Ishikawa (cell line): ENCODE results near the gene SLC39A10.

ENCODE experiments used
- CEBPB ChIP-seq: IDR thresholded peaks from 2 replicates; pipeline ENCODE4 v1.6.1; 2012
- FOXM1 ChIP-seq: IDR thresholded peaks from 2 replicates; pipeline ENCODE4 v1.6.1; 2012; ENCODE audit warnings: low read depth, borderline replicate concordance
- RAD21 ChIP-seq: IDR thresholded peaks from 2 replicates; pipeline ENCODE4 v1.6.1; 2012; ENCODE audit warnings: low read depth
- TAF1 ChIP-seq: IDR thresholded peaks from 2 replicates; pipeline ENCODE4 v1.6.1; 2012; ENCODE audit warnings: low read depth, mild to moderate bottlenecking
- TEAD4 ChIP-seq: IDR thresholded peaks from 2 replicates; pipeline ENCODE4 v1.6.1; 2012
- TF ChIP-seq, protein P1 (sequence below): IDR thresholded peaks from 2 replicates; pipeline ENCODE4 v1.6.1; 2012; ENCODE audit warnings: low read depth, mild to moderate bottlenecking

DNA sequence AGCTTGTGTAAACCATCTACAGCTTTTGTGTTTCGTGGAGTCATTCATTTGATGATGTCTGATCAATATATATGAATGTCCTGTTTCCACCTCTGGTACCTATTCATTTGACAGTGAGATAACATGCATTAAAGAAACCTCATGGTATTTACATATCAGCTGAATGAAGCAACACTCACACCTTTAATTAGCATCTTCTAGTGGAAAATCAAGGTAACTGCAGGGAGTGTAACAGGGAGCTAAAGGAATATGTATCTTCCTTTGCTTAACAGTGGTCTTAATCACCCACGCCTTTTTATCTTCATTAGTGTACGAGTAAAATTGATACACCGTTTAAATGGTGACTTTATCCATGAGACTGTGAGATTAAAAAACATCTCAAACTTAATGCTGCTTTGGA, 15.6 kb downstream of the SLC39A10 start:
- TF ChIP-seq TEAD4 (no peak), RAD21 (peak; percentile 28; the same call in 1 of the 2 replicates), FOXM1 (no peak), CEBPB (no peak), TAF1 (no peak)
- TF ChIP-seq, protein P1, sequence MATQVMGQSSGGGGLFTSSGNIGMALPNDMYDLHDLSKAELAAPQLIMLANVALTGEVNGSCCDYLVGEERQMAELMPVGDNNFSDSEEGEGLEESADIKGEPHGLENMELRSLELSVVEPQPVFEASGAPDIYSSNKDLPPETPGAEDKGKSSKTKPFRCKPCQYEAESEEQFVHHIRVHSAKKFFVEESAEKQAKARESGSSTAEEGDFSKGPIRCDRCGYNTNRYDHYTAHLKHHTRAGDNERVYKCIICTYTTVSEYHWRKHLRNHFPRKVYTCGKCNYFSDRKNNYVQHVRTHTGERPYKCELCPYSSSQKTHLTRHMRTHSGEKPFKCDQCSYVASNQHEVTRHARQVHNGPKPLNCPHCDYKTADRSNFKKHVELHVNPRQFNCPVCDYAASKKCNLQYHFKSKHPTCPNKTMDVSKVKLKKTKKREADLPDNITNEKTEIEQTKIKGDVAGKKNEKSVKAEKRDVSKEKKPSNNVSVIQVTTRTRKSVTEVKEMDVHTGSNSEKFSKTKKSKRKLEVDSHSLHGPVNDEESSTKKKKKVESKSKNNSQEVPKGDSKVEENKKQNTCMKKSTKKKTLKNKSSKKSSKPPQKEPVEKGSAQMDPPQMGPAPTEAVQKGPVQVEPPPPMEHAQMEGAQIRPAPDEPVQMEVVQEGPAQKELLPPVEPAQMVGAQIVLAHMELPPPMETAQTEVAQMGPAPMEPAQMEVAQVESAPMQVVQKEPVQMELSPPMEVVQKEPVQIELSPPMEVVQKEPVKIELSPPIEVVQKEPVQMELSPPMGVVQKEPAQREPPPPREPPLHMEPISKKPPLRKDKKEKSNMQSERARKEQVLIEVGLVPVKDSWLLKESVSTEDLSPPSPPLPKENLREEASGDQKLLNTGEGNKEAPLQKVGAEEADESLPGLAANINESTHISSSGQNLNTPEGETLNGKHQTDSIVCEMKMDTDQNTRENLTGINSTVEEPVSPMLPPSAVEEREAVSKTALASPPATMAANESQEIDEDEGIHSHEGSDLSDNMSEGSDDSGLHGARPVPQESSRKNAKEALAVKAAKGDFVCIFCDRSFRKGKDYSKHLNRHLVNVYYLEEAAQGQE: no peak
